Upper lobe of right lung (tissue), 1 donor: ENCODE measurements around the gene NOTCH4. TPM values are rescaled to one million over a fixed set of nuclear protein-coding genes. Genes with fewer than 3 reads are reported as not detected.
"Not testable (repeated sequence)": the region's sequence is repeated elsewhere in the genome, so short reads cannot be mapped to it uniquely, and the experiment has no call there.

Experiments used
- ATAC-seq: fragments of 200-7000 bp; cut with Tn5 transposase; one replicate; pipeline ENCODE4 v1.9.1; 2020; ENCODE audit warnings: mild to moderate bottlenecking, moderate library complexity
- DNase-seq: peaks from one replicate; pipeline ENCODE4 v3.0.0-alpha.2; 2020
- H3K27ac ChIP-seq: fragments of 200-600 bp; one replicate; pipeline ENCODE4 v1.8.0; 2022
- H3K27me3 ChIP-seq: fragments of 200-600 bp; one replicate; pipeline ENCODE4 v1.8.0; 2022; ENCODE audit warnings: mild to moderate bottlenecking
- H3K36me3 ChIP-seq: fragments of 200-600 bp; one replicate; pipeline ENCODE4 v1.8.0; 2022
- H3K4me1 ChIP-seq: fragments of 200-600 bp; one replicate; pipeline ENCODE4 v1.8.0; 2022
- H3K4me3 ChIP-seq: fragments of 200-600 bp; one replicate; pipeline ENCODE4 v1.8.0; 2022; ENCODE audit warnings: mild to moderate bottlenecking
- H3K9me3 ChIP-seq: fragments of 200-600 bp; one replicate; pipeline ENCODE4 v1.8.0; 2022
- CTCF ChIP-seq: fragments of 200-600 bp; IDR thresholded peaks from one replicate; pipeline ENCODE4 v1.8.0; 2022; ENCODE audit warnings: antibody characterized with exemption
- intact Hi-C: fragments of 100-400 bp; cut with DNase I; formaldehyde crosslinking; loops from one replicate; pipeline ENCODE4 v1.11.0; 2022
- total RNA-seq: library from RNA; stranded (reverse); fragmentation: NEBNext Ultra II Directional; extraction: Animal tissue kit (Norgen Biotek cat#: 25700); gene quantifications from one replicate; pipeline ENCODE4 v1.2.1, GENCODE V29; 2021
- donor health status: DM: no; HTN: yes; CAD: no; lungs with severe emphysema.

The NOTCH4 gene
- total RNA-seq, 1 donor from 2014 or later: 78.7 TPM

GRCh38 chr6:32244270-32244669, 20.4 kb upstream of the NOTCH4 start:
- Histone ChIP-seq H3K27me3 (no peaks in the 10 kb centered on the region), H3K36me3 (no peaks in the 10 kb centered on the region), H3K4me3 (no peak overlapping the region), H3K9me3 (no peaks in the 10 kb centered on the region), H3K27ac (peak overlapping the region; percentile 61), H3K4me1 (no peaks in the 10 kb centered on the region)
- intact Hi-C loops: no loop called here
- TF ChIP-seq CTCF: no peak
- ATAC-seq (peak; percentile 44), DNase-seq (no peak)

DNA sequence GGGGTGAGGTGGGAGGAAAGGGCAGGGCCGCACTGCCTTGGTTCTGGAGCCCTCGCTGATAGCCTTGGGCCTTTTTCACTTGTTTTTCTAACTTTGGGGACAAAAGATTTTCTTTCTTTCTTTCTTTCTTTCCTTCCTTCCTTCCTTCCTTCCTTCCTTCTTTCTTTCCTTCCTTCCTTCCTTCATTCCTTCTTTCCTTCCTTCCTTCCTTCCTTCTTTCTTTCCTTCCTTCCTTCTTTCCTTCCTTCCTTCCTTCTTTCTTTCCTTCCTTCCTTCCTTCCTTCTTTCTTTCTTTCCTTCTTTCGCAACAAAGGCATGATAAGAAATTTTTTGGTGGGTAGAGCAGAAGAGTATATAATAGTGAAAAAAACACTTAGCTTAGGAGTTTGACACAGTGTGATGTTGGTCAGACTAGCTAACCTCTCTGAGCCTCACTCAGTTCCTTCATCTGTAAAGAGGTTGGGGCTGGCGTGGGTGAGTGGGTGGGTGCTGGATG, 18.5 kb upstream of the NOTCH4 start:
- H3K9me3 ChIP-seq, H3K36me3 ChIP-seq, ATAC-seq, DNase-seq, H3K27me3 ChIP-seq, intact Hi-C loops, H3K4me1 ChIP-seq, H3K27ac ChIP-seq, H3K4me3 ChIP-seq: not testable (repeated sequence)

- no peak for ATAC-seq
- H3K36me3 ChIP-seq: no peaks in the 10 kb centered on the region
- no peak overlapping the region for H3K4me3 ChIP-seq
- H3K27ac ChIP-seq: no peak overlapping the region
- no peaks in the 10 kb centered on the region for H3K4me1 ChIP-seq
- intact Hi-C loops: no loop called here
- H3K27me3 ChIP-seq: no peaks in the 10 kb centered on the region
- H3K9me3 ChIP-seq: no peaks in the 10 kb centered on the region
- no peak for TF ChIP-seq CTCF
- no peak for DNase-seq
Measured at GRCh38 chr6:32240686-32241085, 16.8 kb upstream of the NOTCH4 start.

- H3K4me3 ChIP-seq: no peak overlapping the region
- H3K27ac ChIP-seq: no peak overlapping the region
- DNase-seq: no peak
- intact Hi-C loops: no loop called here
- no peaks in the 10 kb centered on the region for H3K36me3 ChIP-seq
- ATAC-seq: no peak
- TF ChIP-seq CTCF: no peak
- H3K4me1 ChIP-seq: no peaks in the 10 kb centered on the region
- H3K27me3 ChIP-seq: no peaks in the 10 kb centered on the region
- H3K9me3 ChIP-seq: no peaks in the 10 kb centered on the region
Measured at GRCh38 chr6:32239462-32239861, 15.6 kb upstream of the NOTCH4 start.

- ATAC-seq (peak; percentile 34), DNase-seq (no peak)
- H3K36me3 ChIP-seq: no peaks in the 10 kb centered on the region
- intact Hi-C loops: no loop called here
- no peak overlapping the region for H3K27ac ChIP-seq
- no peak for TF ChIP-seq CTCF
- no peak overlapping the region for H3K4me3 ChIP-seq
- H3K9me3 ChIP-seq: no peaks in the 10 kb centered on the region
- H3K4me1 ChIP-seq: no peaks in the 10 kb centered on the region
- H3K27me3 ChIP-seq: no peaks in the 10 kb centered on the region
Measured at GRCh38 chr6:32234934-32235333, 11.1 kb upstream of the NOTCH4 start.

GRCh38 chr6:32226434-32226833, 2.6 kb upstream of the NOTCH4 start:
- no peaks in the 10 kb centered on the region for H3K9me3 ChIP-seq
- H3K4me3 ChIP-seq: no peak overlapping the region
- DNase-seq (no peak), ATAC-seq (no peak)
- no peaks in the 10 kb centered on the region for H3K36me3 ChIP-seq
- no peaks in the 10 kb centered on the region for H3K27me3 ChIP-seq
- H3K4me1 ChIP-seq: no peaks in the 10 kb centered on the region
- no peak for TF ChIP-seq CTCF
- no peak overlapping the region for H3K27ac ChIP-seq
- intact Hi-C loops: no loop called here
